PC-3 (cell line): ENCODE measurements around the gene HLA-DQA1.

Experiments used
- CTCF ChIP-seq: fragments of 300-600 bp; sonication (generic); conservative IDR thresholded peaks from 2 replicates; pipeline ENCODE4 v1.5.1; 2017; ENCODE audit warnings: antibody characterized with exemption, low read depth, mild to moderate bottlenecking, low read length
- EZH2 ChIP-seq: fragments of 300-600 bp; sonication (generic); IDR thresholded peaks from one replicate; pipeline ENCODE4 v1.6.1; 2017; ENCODE audit warnings: antibody characterized with exemption, mild to moderate bottlenecking, low read length; ENCODE audit not compliant: unreplicated experiment

- TF ChIP-seq CTCF, result no peak
- TF ChIP-seq EZH2, result no peak
Measured at GRCh38 chr6:32637883-32638282, 677 bp downstream of the HLA-DQA1 start.
